Measurements from ENCODE around the gene ADAMTS4.

Gene ADAMTS4

DNA sequence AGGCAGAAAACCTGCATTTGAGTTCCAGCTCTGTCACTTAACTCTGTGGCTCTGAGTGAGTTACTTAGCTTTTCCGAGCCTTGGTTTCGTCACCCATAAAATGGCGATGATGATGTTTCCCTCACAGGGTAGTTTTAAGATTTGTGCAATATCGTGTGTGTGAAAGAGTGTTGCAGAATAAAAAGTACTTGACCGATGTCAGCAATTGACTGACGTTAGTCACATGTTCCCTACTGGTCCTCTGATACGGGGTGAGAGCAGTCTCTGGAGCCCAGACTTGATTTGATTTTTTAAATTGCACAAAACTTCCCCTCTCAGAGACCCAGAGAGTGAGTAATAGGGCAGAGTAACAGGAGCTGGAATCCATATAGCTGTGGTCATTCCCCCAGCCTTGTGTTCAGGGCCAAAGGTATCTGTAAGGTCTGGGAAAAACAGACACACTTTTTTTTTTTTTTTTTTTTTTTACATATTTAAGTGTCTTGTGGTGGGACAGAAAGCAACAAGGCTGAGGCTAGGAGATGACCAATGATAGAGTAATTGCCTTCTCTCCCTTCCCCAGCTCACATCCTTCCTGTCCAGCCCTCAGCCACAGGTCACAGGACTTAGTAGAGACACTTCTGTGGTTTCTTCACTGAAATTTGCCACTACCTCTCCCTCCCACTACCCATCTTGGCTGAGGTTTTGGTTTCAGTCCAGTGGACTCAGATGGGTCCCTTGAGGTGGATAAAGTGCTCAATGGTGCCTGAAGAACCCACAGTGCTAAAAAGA is 18.3 kb upstream of the ADAMTS4 start:
- TF ChIP-seq, protein P1, sequence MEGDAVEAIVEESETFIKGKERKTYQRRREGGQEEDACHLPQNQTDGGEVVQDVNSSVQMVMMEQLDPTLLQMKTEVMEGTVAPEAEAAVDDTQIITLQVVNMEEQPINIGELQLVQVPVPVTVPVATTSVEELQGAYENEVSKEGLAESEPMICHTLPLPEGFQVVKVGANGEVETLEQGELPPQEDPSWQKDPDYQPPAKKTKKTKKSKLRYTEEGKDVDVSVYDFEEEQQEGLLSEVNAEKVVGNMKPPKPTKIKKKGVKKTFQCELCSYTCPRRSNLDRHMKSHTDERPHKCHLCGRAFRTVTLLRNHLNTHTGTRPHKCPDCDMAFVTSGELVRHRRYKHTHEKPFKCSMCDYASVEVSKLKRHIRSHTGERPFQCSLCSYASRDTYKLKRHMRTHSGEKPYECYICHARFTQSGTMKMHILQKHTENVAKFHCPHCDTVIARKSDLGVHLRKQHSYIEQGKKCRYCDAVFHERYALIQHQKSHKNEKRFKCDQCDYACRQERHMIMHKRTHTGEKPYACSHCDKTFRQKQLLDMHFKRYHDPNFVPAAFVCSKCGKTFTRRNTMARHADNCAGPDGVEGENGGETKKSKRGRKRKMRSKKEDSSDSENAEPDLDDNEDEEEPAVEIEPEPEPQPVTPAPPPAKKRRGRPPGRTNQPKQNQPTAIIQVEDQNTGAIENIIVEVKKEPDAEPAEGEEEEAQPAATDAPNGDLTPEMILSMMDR (IDR thresholded peaks at IDR 0.05; ENCODE audit: low read depth, low read length, poor library complexity, severe bottlenecking): no peak
- TF ChIP-seq EZH2phosphoT487 (IDR thresholded peaks at IDR 0.05; ENCODE audit: borderline replicate concordance, low read length): no peak
- no peaks in the 10 kb centered on the region for H3K9me2 ChIP-seq (replicated peaks; ENCODE audit: control insufficient read depth, low read length)
- no peak overlapping the region for H3K4me3 ChIP-seq (ENCODE audit: low read length)
- peaks cover 22% of the 10 kb centered on the region for H3K36me3 ChIP-seq (ENCODE audit: control insufficient read depth, low read length)
- H3K27me3 ChIP-seq (ENCODE audit: control insufficient read depth, low read length): no peaks in the 10 kb centered on the region
- peaks cover 28% of the 10 kb centered on the region for H3K4me1 ChIP-seq (ENCODE audit: control insufficient read depth, low read length)
- no peak overlapping the region for H3K27ac ChIP-seq (ENCODE audit: low read depth, low read length)
- no peaks in the 10 kb centered on the region for H4K20me1 ChIP-seq (ENCODE audit: control insufficient read depth, insufficient read depth, low read depth, low read length)
- no peaks in the 10 kb centered on the region for H3K9me3 ChIP-seq (ENCODE audit: control insufficient read depth, insufficient read depth, low read length)
- peaks cover 3% of the 10 kb centered on the region for H3F3A ChIP-seq (ENCODE audit: control insufficient read depth, insufficient read depth)
- no peaks in the 10 kb centered on the region for H3K79me2 ChIP-seq (ENCODE audit: control insufficient read depth, low read length)
- peak overlapping the region; percentile 42 for H3K4me2 ChIP-seq (ENCODE audit: low read length)

DNA sequence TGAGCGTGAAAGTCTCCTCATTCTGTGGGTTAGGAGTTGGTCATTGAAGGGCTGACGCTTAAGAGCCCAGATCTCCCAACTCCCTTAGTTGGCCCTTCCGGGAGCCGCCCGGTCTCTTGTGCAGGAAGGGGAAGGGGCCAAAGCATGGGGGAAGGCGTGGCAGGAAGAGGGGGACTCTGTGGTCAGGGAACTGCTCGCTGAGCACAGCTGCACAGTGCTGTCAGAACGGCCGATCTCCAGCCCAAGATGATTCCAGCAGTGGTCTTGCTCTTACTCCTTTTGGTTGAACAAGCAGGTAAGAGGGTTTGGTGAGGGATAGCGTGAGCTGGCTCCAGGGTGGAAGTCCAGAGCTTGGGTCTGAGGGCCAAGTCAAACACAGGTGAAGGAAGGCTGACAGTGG is 16.2 kb upstream of the ADAMTS4 start, which contains the start of gene FCER1G:
Gene FCER1G, plus strand, starts transcription at position 220 of the 400 bp plus-strand sequence. Its CDS starts 27 bp downstream, at position 247.
- H3K36me3 ChIP-seq (ENCODE audit: control insufficient read depth, low read length): peaks cover 43% of the 10 kb centered on the region
- H3K27ac ChIP-seq (ENCODE audit: low read depth, low read length): no peak within 1 kb of the TSS
- peaks cover 3% of the 10 kb centered on the region for H3F3A ChIP-seq (ENCODE audit: control insufficient read depth, insufficient read depth)
- H3K79me2 ChIP-seq (ENCODE audit: control insufficient read depth, low read length): no peaks in the 10 kb centered on the region
- no peaks in the 10 kb centered on the region for H4K20me1 ChIP-seq (ENCODE audit: control insufficient read depth, insufficient read depth, low read depth, low read length)
- peaks cover 29% of the 10 kb centered on the region for H3K4me1 ChIP-seq (ENCODE audit: control insufficient read depth, low read length)
- no peak for TF ChIP-seq EZH2phosphoT487 (IDR thresholded peaks at IDR 0.05; ENCODE audit: borderline replicate concordance, low read length)
- TF ChIP-seq, protein P1 (IDR thresholded peaks at IDR 0.05; ENCODE audit: low read depth, low read length, poor library complexity, severe bottlenecking): no peak
- H3K27me3 ChIP-seq (ENCODE audit: control insufficient read depth, low read length): no peaks in the 10 kb centered on the region
- no peaks in the 10 kb centered on the region for H3K9me3 ChIP-seq (ENCODE audit: control insufficient read depth, insufficient read depth, low read length)
- no peaks in the 10 kb centered on the region for H3K9me2 ChIP-seq (replicated peaks; ENCODE audit: control insufficient read depth, low read length)
- no peak within 1 kb of the TSS for H3K4me3 ChIP-seq (ENCODE audit: low read length)
- no peak within 1 kb of the TSS for H3K4me2 ChIP-seq (ENCODE audit: low read length)

DNA sequence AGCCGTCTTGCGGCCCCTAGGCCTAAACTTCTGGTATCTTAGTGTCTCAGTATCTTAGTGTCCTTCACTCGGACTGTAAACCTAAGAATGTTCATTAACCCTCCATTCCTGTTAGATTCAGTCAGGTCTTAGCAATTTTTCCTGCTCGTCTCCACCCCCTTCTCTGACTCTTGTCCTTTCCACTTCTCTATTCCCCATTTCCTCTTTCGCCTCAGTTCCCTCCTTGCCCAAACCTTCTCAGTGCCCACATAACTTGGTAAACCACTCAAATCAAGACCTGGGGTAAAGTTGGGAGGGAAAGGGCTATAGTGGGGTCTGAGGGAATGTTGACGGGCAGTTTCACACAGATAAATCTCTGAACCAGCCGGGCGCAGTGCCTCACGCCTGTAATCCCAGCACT is 15.5 kb upstream of the ADAMTS4 start:
- TF ChIP-seq, protein P1 (IDR thresholded peaks at IDR 0.05; ENCODE audit: low read depth, low read length, poor library complexity, severe bottlenecking): no peak
- TF ChIP-seq EZH2phosphoT487 (IDR thresholded peaks at IDR 0.05; ENCODE audit: borderline replicate concordance, low read length): no peak
- Histone ChIP-seq H3K36me3 (ENCODE audit: control insufficient read depth, low read length) (peaks cover 50% of the 10 kb centered on the region), H3K4me1 (ENCODE audit: control insufficient read depth, low read length) (peaks cover 36% of the 10 kb centered on the region)

More for the DNA sequence above, 15.5 kb upstream of the ADAMTS4 start:
- no peaks in the 10 kb centered on the region for H3K9me3 ChIP-seq (ENCODE audit: control insufficient read depth, insufficient read depth, low read length)
- H3K4me3 ChIP-seq (ENCODE audit: low read length): no peak overlapping the region
- no peaks in the 10 kb centered on the region for H4K20me1 ChIP-seq (ENCODE audit: control insufficient read depth, insufficient read depth, low read depth, low read length)
- H3F3A ChIP-seq (ENCODE audit: control insufficient read depth, insufficient read depth): peaks cover 3% of the 10 kb centered on the region
- H3K27me3 ChIP-seq (ENCODE audit: control insufficient read depth, low read length): no peaks in the 10 kb centered on the region
- no peaks in the 10 kb centered on the region for H3K9me2 ChIP-seq (replicated peaks; ENCODE audit: control insufficient read depth, low read length)
- no peaks in the 10 kb centered on the region for H3K79me2 ChIP-seq (ENCODE audit: control insufficient read depth, low read length)
- H3K27ac ChIP-seq (ENCODE audit: low read depth, low read length): no peak overlapping the region
- H3K4me2 ChIP-seq (ENCODE audit: low read length): no peak overlapping the region

Measured in DOHH2 (cell line).